OCI-LY7 (cell line): ENCODE data around the gene SLC35A4.

ENCODE experiments used
- EZH2phosphoT487 ChIP-seq: fragments of 200-600 bp; sonication (generic); IDR thresholded peaks from 2 replicates; pipeline ENCODE4 v1.6.1; 2018; ENCODE audit warnings: low read depth, borderline replicate concordance, mild to moderate bottlenecking, mixed run types, antibody characterized with exemption, low read length, moderate library complexity, mixed read lengths
- TF ChIP-seq, protein P1 (sequence below): fragments of 200-600 bp; sonication (generic); conservative IDR thresholded peaks from 2 replicates; pipeline ENCODE4 v1.5.1; 2014; ENCODE audit warnings: mild to moderate bottlenecking, antibody characterized with exemption, low read length, moderate library complexity, mixed read lengths

DNA sequence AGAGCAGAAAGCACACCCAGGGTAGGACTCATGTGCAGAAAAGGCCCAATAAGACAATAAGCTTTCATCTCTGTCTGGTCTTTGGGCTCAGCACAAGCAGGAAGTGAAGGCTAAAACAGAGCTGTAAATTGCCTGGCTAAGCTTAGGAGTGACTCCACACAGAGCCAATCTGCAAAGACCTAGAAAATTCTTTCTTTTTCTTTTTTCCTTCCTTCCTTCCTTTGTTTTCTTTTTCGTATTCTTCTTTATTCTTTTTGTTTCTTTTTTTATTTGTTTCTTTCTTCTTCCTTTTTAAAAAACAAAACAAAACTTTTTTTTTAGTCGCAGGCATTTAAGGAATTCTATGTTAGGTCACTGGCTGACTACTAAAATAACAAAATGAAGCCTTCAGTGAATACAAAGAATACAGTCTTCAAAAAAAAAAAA, 12.2 kb downstream of the SLC35A4 start:
- TF ChIP-seq, protein P1, sequence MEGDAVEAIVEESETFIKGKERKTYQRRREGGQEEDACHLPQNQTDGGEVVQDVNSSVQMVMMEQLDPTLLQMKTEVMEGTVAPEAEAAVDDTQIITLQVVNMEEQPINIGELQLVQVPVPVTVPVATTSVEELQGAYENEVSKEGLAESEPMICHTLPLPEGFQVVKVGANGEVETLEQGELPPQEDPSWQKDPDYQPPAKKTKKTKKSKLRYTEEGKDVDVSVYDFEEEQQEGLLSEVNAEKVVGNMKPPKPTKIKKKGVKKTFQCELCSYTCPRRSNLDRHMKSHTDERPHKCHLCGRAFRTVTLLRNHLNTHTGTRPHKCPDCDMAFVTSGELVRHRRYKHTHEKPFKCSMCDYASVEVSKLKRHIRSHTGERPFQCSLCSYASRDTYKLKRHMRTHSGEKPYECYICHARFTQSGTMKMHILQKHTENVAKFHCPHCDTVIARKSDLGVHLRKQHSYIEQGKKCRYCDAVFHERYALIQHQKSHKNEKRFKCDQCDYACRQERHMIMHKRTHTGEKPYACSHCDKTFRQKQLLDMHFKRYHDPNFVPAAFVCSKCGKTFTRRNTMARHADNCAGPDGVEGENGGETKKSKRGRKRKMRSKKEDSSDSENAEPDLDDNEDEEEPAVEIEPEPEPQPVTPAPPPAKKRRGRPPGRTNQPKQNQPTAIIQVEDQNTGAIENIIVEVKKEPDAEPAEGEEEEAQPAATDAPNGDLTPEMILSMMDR, result no peak
- TF ChIP-seq EZH2phosphoT487, result no peak
